Measurements from ENCODE around the gene AOPEP.

The AOPEP gene

DNA sequence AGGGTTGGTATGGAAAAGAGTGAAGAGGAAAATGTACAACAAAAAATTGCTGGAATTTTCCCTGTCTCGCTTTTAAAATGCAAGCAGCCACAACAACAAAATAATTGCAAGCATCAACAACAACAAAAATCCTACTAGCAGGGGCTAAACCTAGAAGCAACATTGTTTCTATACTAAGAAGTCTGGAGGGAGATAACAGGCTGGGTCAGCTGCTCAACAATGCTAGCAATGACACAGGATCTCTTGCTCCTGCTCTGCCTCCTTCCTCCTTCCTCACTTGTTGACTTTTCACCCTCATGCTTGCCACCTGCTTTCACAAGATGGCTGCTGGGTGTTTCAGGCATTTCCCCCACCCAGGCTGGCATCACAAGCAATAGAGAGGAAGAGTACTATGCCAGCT, 7.6 kb upstream of the AOPEP start:
- no peak for DNase-seq (ENCODE audit: low read depth)

DNA sequence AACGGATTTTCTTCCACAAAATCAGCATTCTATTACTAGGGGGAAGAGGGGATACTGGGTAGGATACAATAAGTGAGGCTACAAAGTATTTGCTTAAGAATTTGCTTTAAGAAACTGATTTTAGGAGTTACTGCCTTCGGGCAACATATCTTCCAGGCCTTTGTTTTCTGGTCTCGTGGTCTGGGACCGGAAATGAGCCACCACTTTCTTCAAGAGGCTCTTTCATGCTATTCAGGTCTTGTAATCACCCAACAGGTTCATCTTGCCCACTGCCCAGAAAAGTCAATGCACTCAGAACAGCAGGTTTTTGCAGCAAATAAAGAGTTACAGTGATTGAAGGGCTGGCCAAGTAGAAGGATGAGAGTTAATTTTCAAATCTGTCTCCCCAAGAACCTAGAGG, 6.6 kb upstream of the AOPEP start:
- DNase-seq (ENCODE audit: low read depth) = no peak

GRCh38 chr9:94720846-94721549, 5.5 kb upstream of the AOPEP start:
- no peak for DNase-seq (ENCODE audit: low read depth)

GRCh38 chr9:94721754-94722153, 4.7 kb upstream of the AOPEP start:
- no peak for DNase-seq (ENCODE audit: low read depth)

DNA sequence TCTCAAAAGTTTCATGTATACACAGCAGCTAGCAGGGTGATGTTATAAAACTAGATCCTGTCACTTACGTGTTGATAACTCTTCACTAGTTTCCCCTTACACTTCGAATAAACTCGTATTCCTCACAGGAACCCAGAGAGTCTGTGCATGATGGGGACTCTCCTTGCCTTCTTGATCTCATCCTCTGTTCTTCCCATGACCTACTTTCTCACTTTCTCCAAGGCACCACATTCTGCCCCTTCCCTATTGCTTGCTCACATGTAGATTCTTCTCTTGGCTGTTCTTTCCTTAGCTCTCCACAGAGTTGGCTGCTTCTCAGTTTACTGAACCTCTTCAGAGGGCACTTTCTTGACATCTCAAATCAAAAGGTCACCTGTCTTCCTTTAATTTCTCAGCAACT, 1.2 kb upstream of the AOPEP start:
- DNase-seq (ENCODE audit: low read depth) = no peak

DNA sequence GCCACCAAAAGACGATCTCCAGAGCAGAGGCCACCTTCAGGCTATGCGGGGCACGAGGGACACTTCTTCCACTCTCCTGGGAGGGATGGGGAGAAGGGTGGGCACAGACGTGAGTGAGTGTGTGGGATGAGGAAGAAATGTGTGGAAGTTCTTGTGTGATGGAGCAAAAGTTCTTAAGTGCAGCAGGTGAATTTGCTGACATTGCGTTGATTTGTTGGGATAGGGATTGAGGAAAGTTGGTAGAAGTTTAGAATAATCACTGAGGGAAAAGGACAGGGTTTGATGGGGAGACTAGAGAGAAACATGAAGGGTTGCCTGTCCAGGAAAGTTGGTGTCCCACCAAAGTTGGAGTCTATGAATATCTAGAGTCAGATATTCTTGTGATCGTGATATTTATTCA, 2.2 kb downstream of the AOPEP start:
- no peak for DNase-seq (ENCODE audit: low read depth)

GRCh38 chr9:94729199-94729598, 2.7 kb downstream of the AOPEP start:
- no peak for DNase-seq (ENCODE audit: low read depth)

DNA sequence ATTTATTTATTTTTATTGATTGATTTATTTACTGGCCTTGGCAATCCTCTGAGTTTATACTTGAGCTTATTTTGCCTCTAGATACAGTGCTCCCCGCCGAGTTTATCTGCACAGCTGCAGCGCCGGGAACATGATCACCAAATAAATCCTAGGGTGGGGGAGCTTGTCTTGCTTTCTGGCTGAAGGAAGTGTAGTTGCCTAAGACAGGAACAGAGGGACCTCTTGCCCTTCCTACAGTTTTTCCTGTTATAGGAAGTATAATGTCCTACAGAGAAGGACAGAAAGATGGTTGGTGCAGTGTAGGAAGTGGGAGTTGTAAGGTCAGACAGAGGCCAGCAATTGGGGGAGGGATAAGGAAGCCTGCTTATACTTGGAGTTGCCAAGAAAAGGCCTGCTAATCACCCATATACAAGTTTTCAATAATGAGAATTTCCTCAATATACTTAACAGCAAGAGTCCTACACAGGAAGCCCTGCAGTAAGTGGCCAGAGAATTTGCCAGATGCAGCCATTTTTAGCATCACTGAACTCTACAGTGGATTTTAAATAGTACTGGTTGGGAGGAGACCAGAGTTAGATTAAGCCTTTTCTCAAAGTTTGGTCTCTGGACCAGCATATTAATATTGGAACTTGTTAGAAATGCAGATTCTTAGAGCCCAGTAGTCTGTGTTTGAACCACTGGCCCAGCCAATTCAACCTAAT, 7.7 kb downstream of the AOPEP start:
- DNase-seq (ENCODE audit: low read depth) = no peak

GRCh38 chr9:94736759-94737158, 10.3 kb downstream of the AOPEP start:
- no peak for DNase-seq (ENCODE audit: low read depth)

GRCh38 chr9:94740145-94740840, 13.8 kb downstream of the AOPEP start:
- no peak for DNase-seq (ENCODE audit: low read depth)

GRCh38 chr9:94741866-94742265, 15.4 kb downstream of the AOPEP start:
- no peak for DNase-seq (ENCODE audit: low read depth)

DNA sequence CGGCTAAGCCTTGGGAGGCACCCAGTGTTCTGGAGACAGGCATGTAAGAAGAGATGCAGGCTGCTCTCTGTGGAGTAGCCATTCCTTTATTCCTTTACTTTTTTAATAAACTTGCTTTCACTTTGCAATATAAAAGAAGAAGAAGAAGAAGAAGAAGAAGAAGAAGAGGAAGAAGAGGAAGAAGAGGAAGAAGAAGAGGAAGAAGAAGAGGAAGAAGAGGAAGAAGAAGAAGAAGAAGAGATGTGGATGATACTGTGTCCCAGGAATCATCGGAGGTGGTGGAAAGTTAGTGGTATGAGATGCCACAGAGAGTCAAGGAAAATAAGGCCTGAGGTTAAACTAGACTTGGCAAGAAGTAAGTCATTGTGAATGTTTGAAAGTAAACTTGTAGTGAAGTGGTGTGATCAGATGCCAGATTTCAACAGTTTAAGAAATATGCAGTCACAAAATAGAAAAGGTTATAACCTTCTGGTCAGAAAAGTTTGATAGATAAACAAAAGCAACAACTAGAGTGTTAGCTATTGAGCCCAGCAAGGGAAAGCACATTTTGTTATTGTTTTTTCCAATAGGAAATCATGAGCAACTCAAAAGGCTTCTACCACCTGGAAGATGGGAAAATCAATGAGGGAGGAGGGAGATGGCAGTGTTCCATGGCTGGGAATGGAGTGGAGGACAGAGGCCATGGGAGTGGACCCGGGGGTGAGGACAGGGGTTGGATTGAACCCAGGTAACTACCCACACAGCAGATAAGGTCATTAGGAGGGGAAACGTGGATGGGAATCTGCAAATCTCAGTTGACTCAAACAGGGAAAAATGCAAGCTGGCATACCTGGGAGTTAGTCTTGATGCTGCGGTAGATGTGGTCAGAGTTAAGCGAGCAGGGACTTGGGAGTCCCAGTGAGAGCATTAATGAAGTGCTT, 16.8 kb downstream of the AOPEP start:
- no peak for DNase-seq (ENCODE audit: low read depth)

DNA sequence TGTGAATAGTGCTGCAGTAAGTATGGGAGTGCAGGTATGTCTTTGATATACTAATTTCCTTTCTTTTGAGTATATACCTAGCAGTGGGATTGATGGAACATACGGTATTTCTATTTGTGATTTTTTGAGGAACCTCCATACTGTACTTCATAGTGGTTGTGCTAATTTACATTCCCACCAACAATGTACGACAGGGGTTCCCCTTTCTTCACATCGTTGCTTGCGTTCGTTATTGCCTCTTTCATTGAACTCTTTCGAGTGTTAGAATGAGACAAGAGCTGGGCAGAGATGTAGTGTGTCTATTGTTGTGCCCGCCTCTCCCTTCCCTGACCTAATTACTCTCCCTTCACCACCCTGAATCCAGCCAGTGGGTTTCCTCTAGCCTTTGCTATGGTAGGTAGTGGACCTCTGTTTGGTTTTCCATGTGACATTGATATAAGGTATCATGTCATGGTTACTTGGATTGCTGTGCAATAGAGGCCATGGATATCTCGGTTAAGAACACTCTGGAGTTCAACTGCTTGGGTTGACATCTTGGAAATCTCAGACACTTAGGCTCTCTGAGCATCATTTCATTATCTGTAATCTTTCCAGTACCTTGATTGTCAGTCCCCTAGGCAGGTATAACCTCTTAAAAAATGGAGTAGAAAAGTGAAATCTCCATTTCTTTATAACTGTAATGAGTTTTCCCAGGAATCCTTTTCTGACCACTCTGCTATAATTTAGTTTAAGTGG, 19.5 kb downstream of the AOPEP start:
- DNase-seq (ENCODE audit: low read depth) = no peak

DNA sequence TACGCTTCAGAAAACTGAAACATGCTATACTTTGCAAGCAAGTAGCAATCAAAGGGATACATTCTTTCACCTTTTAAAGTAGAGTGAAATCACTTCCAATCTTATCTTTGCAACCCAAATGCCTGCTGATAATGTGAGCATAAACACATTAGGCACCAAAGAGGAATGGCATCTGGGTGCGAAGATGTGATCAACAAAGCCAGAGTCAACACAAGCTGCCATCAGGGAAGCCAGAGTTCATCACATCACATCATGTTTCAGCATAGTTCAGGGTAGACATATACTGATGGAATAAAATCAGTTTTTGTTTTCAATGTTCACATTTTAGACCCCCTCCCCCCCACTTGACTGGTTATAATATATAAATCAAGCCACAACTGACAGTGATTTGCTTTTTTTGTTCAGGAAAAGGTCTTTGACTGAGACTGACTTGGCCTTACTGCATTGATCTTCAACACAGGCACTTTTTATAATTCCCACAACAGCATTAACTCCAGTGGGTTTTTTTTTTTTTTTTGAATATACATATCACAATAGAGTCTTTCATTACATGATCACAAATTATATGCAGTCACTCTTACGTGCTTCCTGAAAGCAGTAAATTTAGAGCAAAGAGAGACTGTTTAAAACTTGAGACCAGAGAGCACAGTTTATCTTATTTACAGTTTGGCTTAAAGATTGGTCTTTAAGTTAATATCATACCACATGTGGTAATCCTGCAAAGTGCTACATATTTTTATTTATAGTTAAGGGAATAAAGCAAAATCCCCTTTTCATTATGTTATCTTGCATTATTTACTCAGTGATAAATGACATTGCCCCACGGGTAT, 20.3 kb downstream of the AOPEP start:
- DNase-seq (ENCODE audit: low read depth) = no peak

GRCh38 chr9:94754976-94755475, 28.5 kb downstream of the AOPEP start:
- no peak for DNase-seq (ENCODE audit: low read depth)

GRCh38 chr9:94757158-94757557, 30.7 kb downstream of the AOPEP start:
- DNase-seq (ENCODE audit: low read depth) = no peak

- no peak for DNase-seq (ENCODE audit: low read depth)
These were observed 31.5 kb downstream of the AOPEP start for GRCh38 chr9:94758031-94758430.

- DNase-seq (ENCODE audit: low read depth) = no peak
These were observed 32.4 kb downstream of the AOPEP start for GRCh38 chr9:94758880-94759279.

DNA sequence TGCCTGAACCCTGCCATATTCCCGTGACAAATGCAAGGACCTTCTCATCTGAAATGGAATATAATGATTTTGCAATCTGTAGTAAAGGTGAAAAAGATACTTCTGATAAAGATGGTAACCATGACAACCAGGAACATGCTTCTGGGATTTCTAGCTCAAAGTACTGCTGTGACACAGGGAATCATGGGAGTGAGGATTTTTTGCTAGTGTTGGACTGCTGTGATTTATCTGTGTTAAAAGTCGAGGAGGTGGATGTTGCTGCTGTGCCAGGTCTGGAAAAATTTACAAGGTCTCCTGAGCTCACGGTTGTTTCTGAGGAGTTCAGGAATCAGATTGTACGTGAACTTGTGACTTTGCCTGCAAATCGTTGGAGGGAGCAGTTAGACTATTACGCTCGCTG, 33.5 kb downstream of the AOPEP start:
- no peak for DNase-seq (ENCODE audit: low read depth)

GRCh38 chr9:94760660-94761059, 34.2 kb downstream of the AOPEP start:
- DNase-seq (ENCODE audit: low read depth) = no peak

Measured in stimulated activated CD8-positive, alpha-beta memory T cell treated with anti-CD3 and anti-CD28 coated beads, Interleukin-15, amount 100 ng/mL, for 24 hours (primary cell).